Measurements from ENCODE around the gene DRAXIN.
A peak's percentile ranks its signal among the peaks of the same experiment; 100 is the strongest.

Gene DRAXIN

GRCh38 chr1:11701551-11701961 is 10.0 kb downstream of the DRAXIN start:
- DNase-seq, result no peak
- Histone ChIP-seq H3K27me3 (ENCODE audit: insufficient read depth, low read length, poor library complexity) (no peaks in the 10 kb centered on the region), H2AFZ (ENCODE audit: low read depth, low read length) (no peak overlapping the region)

GRCh38 chr1:11701981-11702803 is 10.7 kb downstream of the DRAXIN start:
- Histone ChIP-seq H3K4me1 (ENCODE audit: insufficient read depth, low read length) (no peaks in the 10 kb centered on the region), H3K4me2 (ENCODE audit: insufficient read depth, low read length) (no peak overlapping the region), H3K79me2 (ENCODE audit: insufficient read depth, low read length) (no peaks in the 10 kb centered on the region), H3K27me3 (ENCODE audit: insufficient read depth, low read length, poor library complexity) (no peaks in the 10 kb centered on the region), H3K36me3 (ENCODE audit: insufficient read depth, low read length) (no peaks in the 10 kb centered on the region), H3K9me3 (ENCODE audit: insufficient read depth, low read length, severe bottlenecking) (no peaks in the 10 kb centered on the region), H3K27ac (ENCODE audit: low read length) (no peak overlapping the region), H2AFZ (ENCODE audit: low read depth, low read length) (no peak overlapping the region), H4K20me1 (ENCODE audit: insufficient read depth, low read length) (peaks cover 3% of the 10 kb centered on the region), H3K9ac (ENCODE audit: low read depth, low read length) (no peak overlapping the region), H3K4me3 (ENCODE audit: low read depth in 1 of 2, low read length in 2 of 2) (no peak overlapping the region)
- DNase-seq (no peak), ATAC-seq (ENCODE audit: insufficient read depth, low read depth) (no peak)
- no peak for TF ChIP-seq EZH2 (IDR thresholded peaks at IDR 0.05; ENCODE audit: borderline replicate concordance, low read depth, low read length, severe bottlenecking)
- TF ChIP-seq, protein P1, sequence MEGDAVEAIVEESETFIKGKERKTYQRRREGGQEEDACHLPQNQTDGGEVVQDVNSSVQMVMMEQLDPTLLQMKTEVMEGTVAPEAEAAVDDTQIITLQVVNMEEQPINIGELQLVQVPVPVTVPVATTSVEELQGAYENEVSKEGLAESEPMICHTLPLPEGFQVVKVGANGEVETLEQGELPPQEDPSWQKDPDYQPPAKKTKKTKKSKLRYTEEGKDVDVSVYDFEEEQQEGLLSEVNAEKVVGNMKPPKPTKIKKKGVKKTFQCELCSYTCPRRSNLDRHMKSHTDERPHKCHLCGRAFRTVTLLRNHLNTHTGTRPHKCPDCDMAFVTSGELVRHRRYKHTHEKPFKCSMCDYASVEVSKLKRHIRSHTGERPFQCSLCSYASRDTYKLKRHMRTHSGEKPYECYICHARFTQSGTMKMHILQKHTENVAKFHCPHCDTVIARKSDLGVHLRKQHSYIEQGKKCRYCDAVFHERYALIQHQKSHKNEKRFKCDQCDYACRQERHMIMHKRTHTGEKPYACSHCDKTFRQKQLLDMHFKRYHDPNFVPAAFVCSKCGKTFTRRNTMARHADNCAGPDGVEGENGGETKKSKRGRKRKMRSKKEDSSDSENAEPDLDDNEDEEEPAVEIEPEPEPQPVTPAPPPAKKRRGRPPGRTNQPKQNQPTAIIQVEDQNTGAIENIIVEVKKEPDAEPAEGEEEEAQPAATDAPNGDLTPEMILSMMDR (IDR thresholded peaks at IDR 0.05; ENCODE audit: borderline replicate concordance, extremely low read depth, low read length, poor library complexity, severe bottlenecking), result no peak

More at GRCh38 chr1:11701551-11701961, 10.0 kb downstream of the DRAXIN start:
- Histone ChIP-seq H3K9ac (ENCODE audit: low read depth, low read length) (no peak overlapping the region), H3K4me3 (ENCODE audit: low read depth in 1 of 2, low read length in 2 of 2) (no peak overlapping the region), H3K36me3 (ENCODE audit: insufficient read depth, low read length) (no peaks in the 10 kb centered on the region), H3K27ac (ENCODE audit: low read length) (no peak overlapping the region), H3K4me1 (ENCODE audit: insufficient read depth, low read length) (no peaks in the 10 kb centered on the region), H3K79me2 (ENCODE audit: insufficient read depth, low read length) (no peaks in the 10 kb centered on the region), H4K20me1 (ENCODE audit: insufficient read depth, low read length) (peaks cover 3% of the 10 kb centered on the region), H3K4me2 (ENCODE audit: insufficient read depth, low read length) (no peak overlapping the region), H3K9me3 (ENCODE audit: insufficient read depth, low read length, severe bottlenecking) (no peaks in the 10 kb centered on the region)
- ATAC-seq (ENCODE audit: insufficient read depth, low read depth), result no peak
- no peak for TF ChIP-seq EZH2 (IDR thresholded peaks at IDR 0.05; ENCODE audit: borderline replicate concordance, low read depth, low read length, severe bottlenecking)
- TF ChIP-seq, protein P1 (IDR thresholded peaks at IDR 0.05; ENCODE audit: borderline replicate concordance, extremely low read depth, low read length, poor library complexity, severe bottlenecking), result no peak

DNA sequence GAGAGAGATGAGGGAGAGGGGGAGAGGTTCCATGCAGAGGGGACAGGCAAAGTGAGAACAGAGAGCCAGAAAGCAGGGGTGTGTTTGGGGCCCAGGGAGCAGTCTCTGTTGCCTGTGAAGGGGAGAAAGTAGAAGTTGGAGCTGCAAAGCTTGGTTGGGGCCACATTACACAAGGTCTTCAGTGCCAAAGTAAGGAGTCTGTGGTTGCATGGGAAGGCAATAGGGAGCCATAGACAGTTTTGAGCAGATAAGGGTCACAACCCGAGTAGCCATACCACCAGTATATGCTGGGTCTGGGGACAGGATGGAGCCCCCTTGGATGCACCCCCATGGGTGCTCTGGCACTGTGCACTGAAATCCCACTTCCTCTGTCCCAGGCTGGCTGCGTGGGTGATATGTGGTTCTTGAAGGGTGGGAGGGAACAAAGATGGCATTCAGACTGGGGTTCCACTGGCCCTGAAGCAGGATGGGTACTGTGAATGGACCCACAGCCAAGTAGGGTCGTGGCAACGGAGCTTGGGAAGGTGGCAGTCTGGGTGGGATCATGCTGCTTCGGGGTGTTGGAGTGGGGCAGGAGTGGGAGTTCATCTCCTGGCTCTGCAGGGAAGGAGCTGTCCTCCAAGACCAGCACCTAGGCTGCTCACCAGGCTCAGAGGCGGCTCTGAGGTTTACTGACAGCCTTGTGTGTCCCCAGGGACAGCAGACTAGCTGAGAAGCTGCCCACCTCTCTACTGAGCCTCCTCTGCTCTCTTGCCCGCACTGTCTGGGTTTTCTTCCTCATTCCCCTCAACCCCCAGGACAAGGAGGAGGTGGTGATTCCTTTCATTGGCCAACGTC is 12.1 kb downstream of the DRAXIN start:
- peaks cover 3% of the 10 kb centered on the region for H4K20me1 ChIP-seq (ENCODE audit: insufficient read depth, low read length)
- DNase-seq (no peak), ATAC-seq (ENCODE audit: insufficient read depth, low read depth) (peak; percentile 54; the same call in 1 of the 3 replicates)

DNA sequence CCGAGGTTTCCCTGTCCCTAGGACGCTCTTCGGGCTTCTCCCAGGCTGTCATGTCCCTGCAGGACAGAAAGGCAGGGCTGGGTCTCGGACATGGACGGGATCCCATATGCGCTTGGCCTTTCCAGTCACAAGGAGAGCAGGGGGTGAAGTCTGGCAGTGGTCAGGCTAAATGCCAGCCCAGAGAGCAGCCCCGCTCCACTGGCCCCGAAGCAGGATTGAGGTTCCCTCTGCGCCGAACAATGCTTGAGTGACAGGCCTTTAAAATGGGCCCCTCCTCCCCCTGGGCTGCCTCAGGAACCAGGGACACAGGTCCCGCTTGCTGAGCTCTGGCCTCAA is 12.7 kb downstream of the DRAXIN start:
- Histone ChIP-seq H3K27me3 (ENCODE audit: insufficient read depth, low read length, poor library complexity) (no peaks in the 10 kb centered on the region), H4K20me1 (ENCODE audit: insufficient read depth, low read length) (peaks cover 3% of the 10 kb centered on the region), H3K4me3 (ENCODE audit: low read depth in 1 of 2, low read length in 2 of 2) (no peak overlapping the region), H3K4me2 (ENCODE audit: insufficient read depth, low read length) (no peak overlapping the region), H3K36me3 (ENCODE audit: insufficient read depth, low read length) (no peaks in the 10 kb centered on the region), H3K9me3 (ENCODE audit: insufficient read depth, low read length, severe bottlenecking) (no peaks in the 10 kb centered on the region), H3K9ac (ENCODE audit: low read depth, low read length) (no peak overlapping the region), H3K79me2 (ENCODE audit: insufficient read depth, low read length) (no peaks in the 10 kb centered on the region), H3K27ac (ENCODE audit: low read length) (no peak overlapping the region), H2AFZ (ENCODE audit: low read depth, low read length) (no peak overlapping the region), H3K4me1 (ENCODE audit: insufficient read depth, low read length) (no peaks in the 10 kb centered on the region)
- ATAC-seq (ENCODE audit: insufficient read depth, low read depth) (no peak), DNase-seq (no peak)
- TF ChIP-seq, protein P1 (IDR thresholded peaks at IDR 0.05; ENCODE audit: borderline replicate concordance, extremely low read depth, low read length, poor library complexity, severe bottlenecking), result no peak
- TF ChIP-seq EZH2 (IDR thresholded peaks at IDR 0.05; ENCODE audit: borderline replicate concordance, low read depth, low read length, severe bottlenecking), result no peak

More for the DNA sequence above, 12.1 kb downstream of the DRAXIN start:
- H3K4me1 ChIP-seq (ENCODE audit: insufficient read depth, low read length), result no peaks in the 10 kb centered on the region
- no peak overlapping the region for H3K4me2 ChIP-seq (ENCODE audit: insufficient read depth, low read length)
- no peak overlapping the region for H3K27ac ChIP-seq (ENCODE audit: low read length)
- H3K4me3 ChIP-seq (ENCODE audit: low read depth in 1 of 2, low read length in 2 of 2), result no peak overlapping the region
- no peaks in the 10 kb centered on the region for H3K79me2 ChIP-seq (ENCODE audit: insufficient read depth, low read length)
- no peaks in the 10 kb centered on the region for H3K36me3 ChIP-seq (ENCODE audit: insufficient read depth, low read length)
- no peak overlapping the region for H3K9ac ChIP-seq (ENCODE audit: low read depth, low read length)
- H2AFZ ChIP-seq (ENCODE audit: low read depth, low read length), result no peak overlapping the region
- H3K9me3 ChIP-seq (ENCODE audit: insufficient read depth, low read length, severe bottlenecking), result no peaks in the 10 kb centered on the region
- H3K27me3 ChIP-seq (ENCODE audit: insufficient read depth, low read length, poor library complexity), result no peaks in the 10 kb centered on the region
- TF ChIP-seq EZH2 (IDR thresholded peaks at IDR 0.05; ENCODE audit: borderline replicate concordance, low read depth, low read length, severe bottlenecking), result no peak
